ENCODE data around the gene TMEM179.

TMEM179 gene

GRCh38 chr14:104547310-104547997 is 57.1 kb downstream of the TMEM179 start:
- in situ Hi-C loops (cut with MboI; ENCODE audit: low sequenced_read_pairs), result no loop called here

- in situ Hi-C loops (cut with MboI; ENCODE audit: low sequenced_read_pairs), result no loop called here
Observed at GRCh38 chr14:104546591-104547309, 57.8 kb downstream of the TMEM179 start.

- in situ Hi-C loops (cut with MboI; ENCODE audit: low sequenced_read_pairs), result no loop called here
Observed at GRCh38 chr14:104545942-104546501, 58.5 kb downstream of the TMEM179 start.

GRCh38 chr14:104545151-104545941 is 59.2 kb downstream of the TMEM179 start:
- in situ Hi-C loops (cut with MboI; ENCODE audit: low sequenced_read_pairs), result no loop called here

GRCh38 chr14:104544362-104544961 is 60.1 kb downstream of the TMEM179 start:
- in situ Hi-C loops (cut with MboI; ENCODE audit: low sequenced_read_pairs), result no loop called here

- in situ Hi-C loops (cut with MboI; ENCODE audit: low sequenced_read_pairs), result no loop called here
Observed at GRCh38 chr14:104542871-104543830, 61.4 kb downstream of the TMEM179 start.

- in situ Hi-C loops (cut with MboI; ENCODE audit: low sequenced_read_pairs), result no loop called here
Observed at GRCh38 chr14:104541905-104542465, 62.6 kb downstream of the TMEM179 start.
